OCI-LY7 (cell line): ENCODE measurements around the gene ATXN8OS.

ENCODE experiments used
- CTCF ChIP-seq: fragments of 200-600 bp; sonication (generic); conservative IDR thresholded peaks from 2 replicates; pipeline ENCODE4 v1.5.1; 2014; ENCODE audit warnings: mild to moderate bottlenecking, antibody characterized with exemption, low read length, moderate library complexity, mixed read lengths
- EZH2phosphoT487 ChIP-seq: fragments of 200-600 bp; sonication (generic); IDR thresholded peaks from 2 replicates; pipeline ENCODE4 v1.6.1; 2018; ENCODE audit warnings: low read depth, borderline replicate concordance, mild to moderate bottlenecking, mixed run types, antibody characterized with exemption, low read length, moderate library complexity, mixed read lengths

DNA sequence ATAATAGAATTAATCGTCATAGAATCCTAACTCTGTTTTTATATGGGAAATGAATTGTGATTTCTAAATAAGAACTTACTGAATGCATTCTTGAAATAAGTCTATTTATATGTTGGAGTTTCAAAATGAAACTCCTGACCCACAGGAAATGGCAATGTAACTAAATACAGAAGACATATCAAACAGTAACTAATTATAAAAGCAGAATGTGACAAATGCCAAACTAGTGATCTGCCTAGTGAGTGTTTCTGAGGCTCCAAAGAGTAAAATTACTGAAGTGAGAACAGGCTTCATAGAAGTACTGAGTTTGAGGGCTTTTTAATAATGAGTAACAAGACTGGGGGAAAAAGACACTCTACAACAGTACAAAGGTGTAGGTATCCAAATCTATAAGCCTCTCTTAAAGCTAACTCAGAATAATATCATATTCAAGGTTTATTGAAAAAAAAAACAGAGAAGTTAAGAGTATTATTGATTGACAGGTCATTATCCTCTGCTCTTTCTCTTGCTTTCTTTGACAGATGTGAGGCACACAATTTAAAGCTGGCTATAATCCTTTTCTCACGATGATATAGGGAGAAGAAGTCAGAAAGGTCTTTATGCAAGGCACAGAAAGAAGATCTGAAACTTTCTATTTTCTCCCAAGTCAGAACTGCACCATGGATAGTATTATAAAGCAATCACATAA is 17.4 kb upstream of the ATXN8OS start:
- TF ChIP-seq CTCF, result no peak
- no peak for TF ChIP-seq EZH2phosphoT487
